Activated T-cell treated with anti-CD3 and anti-CD28 coated beads, Interleukin-2, amount 50 U/mL, for 24 hours (primary cell): ENCODE measurements around the gene LMCD1.

ENCODE experiments used
- DNase-seq: peaks from one replicate; pipeline ENCODE4 v3.0.0-alpha.2; 2020
- H3K27ac Mint-ChIP-seq: 2 replicates; pipeline ENCODE4 v1.8.0; 2020; ENCODE audit warnings: mild to moderate bottlenecking, mixed read lengths
- H3K27me3 Mint-ChIP-seq: 2 replicates; pipeline ENCODE4 v1.8.0; 2020; ENCODE audit warnings: mixed read lengths
- H3K36me3 Mint-ChIP-seq: 2 replicates; pipeline ENCODE4 v1.8.0; 2020; ENCODE audit warnings: low read depth, mixed read lengths
- H3K4me1 Mint-ChIP-seq: 2 replicates; pipeline ENCODE4 v1.8.0; 2020; ENCODE audit warnings: low read depth, mixed read lengths
- H3K4me3 Mint-ChIP-seq: 2 replicates; pipeline ENCODE4 v1.8.0; 2020; ENCODE audit warnings: mild to moderate bottlenecking, moderate library complexity, mixed read lengths
- H3K9me3 Mint-ChIP-seq: 2 replicates; pipeline ENCODE4 v1.8.0; 2020; ENCODE audit warnings: mixed read lengths

The LMCD1 gene

DNA sequence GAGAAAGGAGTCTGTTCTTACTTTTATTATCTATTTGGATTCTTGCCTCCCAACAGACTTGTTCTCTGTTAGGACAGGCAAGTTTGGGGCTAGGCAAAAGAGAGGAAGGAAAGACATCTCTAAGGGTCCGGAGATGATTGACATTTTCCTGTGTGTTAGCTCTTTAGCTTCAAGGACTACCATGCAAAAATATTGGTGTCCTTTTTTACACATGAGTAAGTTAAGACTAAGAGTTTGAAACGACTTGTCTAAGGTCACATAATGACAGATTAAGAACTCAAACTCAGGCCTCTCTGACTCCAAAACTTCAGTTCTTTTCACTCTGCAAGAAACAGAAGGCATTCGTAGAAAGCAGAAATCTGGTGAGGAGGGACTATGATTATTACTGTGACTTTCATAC lies 5.9 kb downstream of the LMCD1 start:
- Mint-ChIP-seq H3K27me3 (peaks cover 11% of the 10 kb centered on the region), H3K36me3 (no peaks in the 10 kb centered on the region), H3K4me1 (peaks cover 10% of the 10 kb centered on the region), H3K4me3 (no peak overlapping the region), H3K27ac (no peak overlapping the region), H3K9me3 (no peaks in the 10 kb centered on the region)
- DNase-seq: no peak

DNA sequence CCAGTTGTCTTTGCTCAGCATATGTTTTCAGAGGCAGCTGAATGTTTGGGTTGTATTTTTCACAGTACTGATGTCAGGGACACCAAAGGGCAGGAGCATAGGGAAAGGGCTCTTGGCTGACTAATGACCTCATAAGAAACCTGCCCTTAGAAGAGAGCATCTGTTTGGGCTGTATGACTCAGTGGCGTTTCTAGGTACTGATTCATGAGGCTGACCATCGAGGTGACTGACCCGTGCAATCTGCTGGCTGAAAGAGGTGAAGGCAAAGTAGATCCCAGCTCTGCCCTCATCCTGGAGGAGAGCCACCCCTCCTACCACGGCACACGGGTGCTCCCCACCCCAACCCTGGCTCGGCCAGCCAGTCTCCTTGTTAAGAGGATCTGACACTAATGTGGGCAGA lies 8.3 kb downstream of the LMCD1 start:
- DNase-seq: no peak
- no peaks in the 10 kb centered on the region for H3K9me3 Mint-ChIP-seq
- H3K4me3 Mint-ChIP-seq: no peak overlapping the region
- no peaks in the 10 kb centered on the region for H3K36me3 Mint-ChIP-seq
- no peak overlapping the region for H3K27ac Mint-ChIP-seq
- peaks cover 2% of the 10 kb centered on the region for H3K27me3 Mint-ChIP-seq
- no peaks in the 10 kb centered on the region for H3K4me1 Mint-ChIP-seq

DNA sequence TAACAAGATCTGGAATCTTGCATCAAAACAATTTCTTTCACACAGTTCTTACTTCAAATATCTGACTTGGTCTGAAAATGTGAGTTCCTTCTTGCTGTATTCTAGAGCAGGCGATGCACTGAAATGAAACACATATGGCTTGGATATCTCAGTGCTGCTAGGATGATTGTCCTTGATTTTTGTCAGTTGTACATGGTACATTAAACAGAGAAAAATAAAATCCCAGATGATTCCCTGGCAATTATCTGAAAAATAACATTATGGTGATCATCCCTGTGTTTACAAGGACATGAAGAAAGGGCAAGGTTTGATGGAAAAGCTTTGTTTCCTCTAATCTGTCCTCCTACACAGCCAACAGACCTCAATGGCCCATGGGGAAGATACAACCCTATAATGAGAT lies 10.6 kb downstream of the LMCD1 start:
- Mint-ChIP-seq H3K4me3 (no peak overlapping the region), H3K36me3 (no peaks in the 10 kb centered on the region), H3K9me3 (no peaks in the 10 kb centered on the region), H3K27me3 (peaks cover 8% of the 10 kb centered on the region), H3K27ac (no peak overlapping the region), H3K4me1 (no peaks in the 10 kb centered on the region)
- DNase-seq: no peak

DNA sequence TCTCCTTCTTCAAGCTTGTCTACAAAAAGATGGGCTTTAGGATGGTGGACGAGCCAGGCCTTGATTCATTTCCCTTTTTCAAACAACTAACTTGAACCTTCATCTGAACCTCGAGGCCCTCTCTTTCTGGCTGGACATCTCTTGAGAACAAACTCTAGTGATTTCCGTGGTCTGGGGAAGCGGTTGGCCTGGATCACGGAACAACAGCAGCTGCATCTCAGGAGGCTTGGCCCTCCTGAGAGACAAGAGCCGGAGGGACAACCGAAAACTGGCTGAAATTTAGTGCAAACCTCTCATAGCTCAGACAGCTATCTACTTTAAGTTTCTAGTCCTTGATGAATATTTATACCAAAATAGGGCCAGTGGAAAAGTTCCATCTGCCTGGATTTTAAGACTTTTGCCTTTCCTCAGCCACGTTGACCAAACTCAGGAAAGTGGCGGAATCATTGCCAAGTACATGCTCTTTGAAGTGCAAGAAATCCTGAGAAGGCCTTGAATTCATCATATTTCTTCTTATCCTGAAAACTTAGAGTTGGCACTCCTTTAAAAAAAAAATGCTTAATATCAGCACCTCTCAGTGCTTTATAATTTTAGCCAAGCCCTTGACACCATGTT lies 14.5 kb downstream of the LMCD1 start:
- H3K9me3 Mint-ChIP-seq: no peaks in the 10 kb centered on the region
- no peak for DNase-seq
- no peaks in the 10 kb centered on the region for H3K4me1 Mint-ChIP-seq
- no peak overlapping the region for H3K4me3 Mint-ChIP-seq
- peaks cover 8% of the 10 kb centered on the region for H3K27me3 Mint-ChIP-seq
- H3K27ac Mint-ChIP-seq: no peak overlapping the region
- no peaks in the 10 kb centered on the region for H3K36me3 Mint-ChIP-seq

DNA sequence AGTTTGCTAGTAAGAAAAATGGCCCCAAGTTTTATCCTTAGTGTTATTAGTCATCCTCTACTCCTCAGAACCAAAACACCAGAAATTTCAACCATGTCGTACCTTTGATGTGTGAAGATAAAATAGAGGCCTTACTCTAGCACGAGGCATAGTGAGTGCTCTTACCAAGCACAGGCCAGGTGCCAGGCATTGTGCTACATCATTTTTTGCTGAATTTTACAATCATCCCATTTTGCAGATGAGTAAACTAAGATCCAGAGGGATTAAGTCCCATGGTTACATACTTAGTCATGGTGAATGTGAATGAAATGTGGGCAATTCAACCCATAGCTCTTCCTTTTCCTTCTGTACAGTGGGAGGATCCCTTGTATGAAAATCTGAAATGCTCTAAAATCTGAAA lies 15.2 kb downstream of the LMCD1 start:
- H3K4me3 Mint-ChIP-seq: no peak overlapping the region
- H3K36me3 Mint-ChIP-seq: no peaks in the 10 kb centered on the region
- peaks cover 4% of the 10 kb centered on the region for H3K9me3 Mint-ChIP-seq
- H3K4me1 Mint-ChIP-seq: no peaks in the 10 kb centered on the region
- no peak for DNase-seq
- no peak overlapping the region for H3K27ac Mint-ChIP-seq
- peaks cover 13% of the 10 kb centered on the region for H3K27me3 Mint-ChIP-seq

DNA sequence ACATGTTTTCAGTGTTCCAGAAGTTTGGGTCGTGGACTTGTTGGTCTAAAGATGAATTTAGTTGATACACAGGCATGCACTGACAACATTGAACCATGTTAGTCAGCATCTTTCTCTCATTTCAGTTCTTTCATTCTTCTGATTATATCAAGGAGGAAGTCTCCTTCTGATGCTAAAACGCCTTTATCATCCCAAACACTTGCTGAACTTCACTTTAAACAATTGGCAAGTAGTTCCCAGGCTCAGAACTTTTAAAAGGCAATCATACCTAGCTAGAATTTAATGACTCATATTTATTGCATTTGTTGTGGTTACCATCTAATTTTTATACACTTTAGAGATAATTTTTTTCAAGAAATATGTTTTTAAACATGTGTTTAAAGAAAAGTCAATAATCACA lies 15.9 kb downstream of the LMCD1 start:
- no peak for DNase-seq
- Mint-ChIP-seq H3K27me3 (peaks cover 14% of the 10 kb centered on the region), H3K27ac (no peak overlapping the region), H3K4me3 (no peak overlapping the region), H3K4me1 (no peaks in the 10 kb centered on the region), H3K9me3 (peaks cover 4% of the 10 kb centered on the region), H3K36me3 (no peaks in the 10 kb centered on the region)

DNA sequence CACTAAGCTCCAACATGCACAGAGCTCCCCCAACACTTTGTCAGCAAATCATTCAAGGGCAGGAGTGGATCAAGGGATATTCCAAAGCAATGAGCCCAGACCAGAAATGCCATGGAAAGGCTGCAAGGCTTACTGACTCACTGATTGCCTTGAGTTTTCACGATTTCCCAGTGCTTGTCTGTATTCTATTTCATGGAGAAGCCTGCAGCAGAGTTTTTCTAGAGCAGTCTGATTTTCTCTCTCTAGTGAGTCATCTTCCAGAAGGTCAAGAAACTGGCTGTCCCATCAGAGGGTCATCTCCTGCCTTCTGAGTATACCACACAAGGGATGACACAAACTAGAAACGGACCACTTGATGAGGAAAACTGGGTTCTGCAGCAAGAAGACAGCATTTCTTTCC lies 16.5 kb downstream of the LMCD1 start:
- Mint-ChIP-seq H3K27me3 (peaks cover 18% of the 10 kb centered on the region), H3K4me3 (no peak overlapping the region), H3K36me3 (no peaks in the 10 kb centered on the region), H3K27ac (no peak overlapping the region), H3K4me1 (no peaks in the 10 kb centered on the region), H3K9me3 (peaks cover 4% of the 10 kb centered on the region)
- DNase-seq: no peak

DNA sequence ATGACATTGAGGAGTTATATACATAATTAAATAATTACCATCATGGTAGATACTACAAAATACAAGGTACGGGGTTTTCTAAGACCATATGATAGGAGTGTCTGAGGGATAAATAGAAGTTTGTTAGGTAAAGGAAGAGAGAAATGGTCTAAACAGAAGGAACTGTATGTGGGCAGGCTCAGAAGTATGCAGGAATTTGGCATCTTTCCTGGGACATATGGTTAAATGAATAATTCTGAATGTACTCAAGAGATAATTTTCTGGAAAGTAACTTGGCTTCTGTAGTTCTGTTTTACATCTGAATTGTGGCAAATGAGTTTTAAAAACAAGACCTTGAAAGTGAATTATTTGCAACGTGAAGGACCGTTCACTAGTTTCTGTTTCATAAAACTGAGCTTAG lies 17.5 kb downstream of the LMCD1 start:
- Mint-ChIP-seq H3K4me1 (no peaks in the 10 kb centered on the region), H3K4me3 (no peak overlapping the region), H3K9me3 (peaks cover 4% of the 10 kb centered on the region), H3K27ac (no peak overlapping the region), H3K36me3 (no peaks in the 10 kb centered on the region), H3K27me3 (peaks cover 21% of the 10 kb centered on the region)
- DNase-seq: no peak

DNA sequence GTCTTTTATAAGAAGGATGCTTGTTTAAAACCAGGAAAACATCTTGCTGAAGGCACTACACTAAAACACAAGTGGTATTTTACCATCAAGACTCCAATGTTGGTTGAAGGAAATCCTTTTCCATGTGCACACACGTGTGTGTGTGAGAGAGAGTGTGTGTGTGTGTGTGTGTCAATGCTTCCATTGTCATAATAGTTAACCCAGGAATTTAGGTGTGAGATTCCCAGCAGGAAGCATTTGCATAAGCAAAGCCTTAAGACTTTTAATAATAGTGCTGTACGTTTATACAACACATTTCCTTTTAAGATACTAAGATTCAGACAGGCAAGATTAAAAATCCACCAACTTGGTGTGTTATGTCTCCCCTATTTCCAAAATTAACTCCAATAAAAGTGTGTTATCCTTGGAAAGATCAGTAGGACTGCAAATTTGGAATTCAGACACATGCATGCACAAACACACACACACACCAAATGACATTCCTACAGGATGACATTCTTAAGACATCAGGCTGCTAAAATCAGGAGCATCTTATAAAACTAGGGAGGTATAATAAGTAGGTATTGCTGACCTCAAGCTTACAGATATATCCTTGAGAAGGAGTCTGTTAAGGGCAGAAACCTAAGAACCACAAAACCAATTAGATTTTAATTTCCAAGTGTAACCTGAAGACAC lies 18.3 kb downstream of the LMCD1 start:
- Mint-ChIP-seq H3K36me3 (no peaks in the 10 kb centered on the region), H3K27me3 (peaks cover 20% of the 10 kb centered on the region), H3K9me3 (peaks cover 4% of the 10 kb centered on the region), H3K4me1 (no peaks in the 10 kb centered on the region), H3K4me3 (no peak overlapping the region), H3K27ac (no peak overlapping the region)
- no peak for DNase-seq

DNA sequence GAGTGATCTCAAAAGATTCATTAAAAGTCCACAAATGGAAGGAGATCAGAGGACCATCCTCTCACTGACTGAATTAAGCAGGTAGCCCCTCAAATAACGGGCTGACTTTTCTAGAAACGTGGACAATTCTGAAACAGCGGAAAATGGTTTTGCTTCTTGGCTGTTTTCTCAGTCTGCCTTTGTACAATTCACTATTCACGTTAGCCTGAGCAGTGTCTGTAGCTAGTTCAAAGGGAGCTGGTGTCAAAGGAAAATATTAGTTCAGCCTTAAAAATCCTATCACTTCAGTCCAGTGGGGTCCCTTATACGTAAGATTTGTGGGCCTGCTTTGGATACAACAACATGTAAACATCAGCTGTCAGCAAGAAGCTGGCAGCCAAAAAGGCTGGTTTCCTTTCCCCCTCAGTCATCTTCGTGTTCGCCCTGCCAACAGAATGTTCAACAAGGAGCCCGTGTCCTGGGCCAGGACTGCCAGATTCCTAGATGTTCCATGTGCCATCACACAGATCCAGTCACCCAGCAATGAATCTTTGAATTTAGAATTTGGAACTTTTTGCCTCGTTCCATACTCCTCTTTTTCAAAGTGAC lies 19.3 kb downstream of the LMCD1 start:
- Mint-ChIP-seq H3K27ac (no peak overlapping the region), H3K36me3 (no peaks in the 10 kb centered on the region), H3K4me1 (no peaks in the 10 kb centered on the region), H3K9me3 (peaks cover 4% of the 10 kb centered on the region), H3K27me3 (peaks cover 14% of the 10 kb centered on the region), H3K4me3 (no peak overlapping the region)
- DNase-seq: no peak

DNA sequence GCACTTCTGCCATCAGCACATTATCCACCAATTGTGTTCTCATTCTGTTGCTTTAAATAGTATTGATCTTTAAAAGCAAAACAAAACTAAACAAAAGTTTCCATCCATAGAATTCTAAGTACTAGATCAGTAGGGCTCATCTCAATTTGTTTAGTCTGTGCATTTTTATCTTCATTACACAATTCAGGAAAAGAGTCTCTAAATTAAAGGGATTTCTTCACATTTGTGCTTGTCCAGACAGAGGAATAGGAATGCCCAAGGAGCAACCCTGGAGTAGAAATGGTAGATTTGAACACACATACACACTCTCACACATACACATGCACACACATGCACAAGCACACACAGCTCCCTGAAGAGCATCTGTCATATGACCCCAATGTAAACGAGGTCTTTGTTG lies 21.4 kb downstream of the LMCD1 start:
- Mint-ChIP-seq H3K4me3 (no peak overlapping the region), H3K9me3 (peaks cover 4% of the 10 kb centered on the region)

DNA sequence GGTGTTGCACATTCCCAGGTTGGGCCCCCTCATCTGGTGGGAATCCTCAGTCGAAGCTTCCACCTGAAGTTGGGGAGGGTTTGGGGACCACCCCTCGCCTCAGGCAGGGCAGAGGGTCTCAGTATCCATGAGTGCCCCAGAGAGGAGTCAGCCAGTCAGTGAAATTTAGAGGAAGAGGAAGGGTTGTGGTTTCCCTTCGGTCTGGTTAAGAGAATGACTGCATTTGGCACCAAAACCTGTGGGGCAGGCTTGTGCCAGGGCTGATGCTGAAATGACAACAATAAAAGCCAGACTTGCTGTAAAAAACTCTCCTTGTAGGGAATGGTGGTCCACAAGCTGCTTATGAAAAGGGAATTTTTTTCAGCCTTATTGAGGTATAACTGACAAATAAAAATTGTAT lies 22.6 kb downstream of the LMCD1 start:
- H3K4me1 Mint-ChIP-seq: no peaks in the 10 kb centered on the region
- no peaks in the 10 kb centered on the region for H3K36me3 Mint-ChIP-seq
- H3K27me3 Mint-ChIP-seq: peaks cover 14% of the 10 kb centered on the region
- DNase-seq: no peak
- H3K4me3 Mint-ChIP-seq: no peak overlapping the region
- H3K27ac Mint-ChIP-seq: no peak overlapping the region
- H3K9me3 Mint-ChIP-seq: peaks cover 4% of the 10 kb centered on the region

More for the DNA sequence above, 21.4 kb downstream of the LMCD1 start:
- H3K27ac Mint-ChIP-seq: no peak overlapping the region
- no peaks in the 10 kb centered on the region for H3K36me3 Mint-ChIP-seq
- peaks cover 14% of the 10 kb centered on the region for H3K27me3 Mint-ChIP-seq
- H3K4me1 Mint-ChIP-seq: no peaks in the 10 kb centered on the region
- no peak for DNase-seq

DNA sequence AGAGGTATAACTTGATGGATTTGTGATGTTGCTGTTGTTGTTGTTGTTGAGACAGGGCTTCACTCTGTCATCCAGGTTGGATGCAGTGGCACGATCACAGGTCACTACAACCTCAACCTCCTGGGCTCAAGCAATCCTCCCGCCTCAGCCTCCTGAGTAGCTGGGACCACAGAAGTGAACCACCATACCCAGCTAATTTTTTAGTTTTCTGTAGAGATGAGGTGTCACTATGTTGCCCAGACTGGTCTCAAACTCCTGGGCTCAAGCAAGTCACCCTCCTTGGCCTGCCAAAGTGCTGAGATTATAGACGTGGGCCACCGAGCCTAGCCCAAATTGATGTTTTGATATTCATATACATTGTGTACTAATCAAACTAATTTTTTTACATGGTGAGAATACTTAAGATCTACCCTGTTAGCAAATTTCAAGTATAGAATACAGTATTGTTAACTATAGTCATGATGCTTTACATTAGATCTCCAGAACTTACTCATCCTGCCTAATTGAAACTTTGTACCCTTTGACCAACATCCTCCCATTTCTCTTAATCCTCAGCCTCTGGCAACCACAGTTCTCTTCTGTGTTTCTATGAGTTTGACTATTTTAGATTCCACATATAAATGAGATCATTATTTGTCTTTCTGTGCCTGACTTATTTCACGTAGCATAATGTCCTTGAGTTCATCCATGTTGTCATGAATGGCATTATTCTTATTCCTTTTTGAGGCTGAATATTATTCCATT lies 23.2 kb downstream of the LMCD1 start:
- no peak for DNase-seq
- Mint-ChIP-seq H3K9me3 (peaks cover 4% of the 10 kb centered on the region), H3K36me3 (no peaks in the 10 kb centered on the region), H3K27ac (no peak overlapping the region), H3K4me1 (no peaks in the 10 kb centered on the region), H3K27me3 (peaks cover 14% of the 10 kb centered on the region), H3K4me3 (no peak overlapping the region)

DNA sequence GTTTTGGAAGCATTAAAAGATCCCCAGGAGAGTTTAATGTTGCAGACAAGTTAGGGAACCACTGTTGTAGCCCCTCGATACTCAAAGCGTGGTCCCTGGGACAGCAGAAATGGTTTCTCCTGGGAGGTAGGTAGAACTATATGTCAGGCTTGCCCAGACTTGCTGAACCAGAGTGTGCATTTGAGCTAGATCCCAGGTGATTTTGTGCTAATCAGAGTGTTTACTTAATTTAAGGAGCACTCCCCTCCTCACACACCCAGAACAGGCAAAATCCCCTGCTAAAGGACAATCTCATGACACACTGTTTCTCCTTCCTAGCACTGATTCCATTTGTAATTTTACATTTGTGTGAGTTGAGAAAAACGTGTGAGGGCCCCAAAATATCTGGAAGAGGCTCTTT lies 24.3 kb downstream of the LMCD1 start:
- Mint-ChIP-seq H3K36me3 (no peaks in the 10 kb centered on the region), H3K9me3 (peaks cover 4% of the 10 kb centered on the region), H3K4me3 (no peak overlapping the region), H3K27ac (no peak overlapping the region), H3K4me1 (no peaks in the 10 kb centered on the region), H3K27me3 (peaks cover 14% of the 10 kb centered on the region)
- DNase-seq: no peak

DNA sequence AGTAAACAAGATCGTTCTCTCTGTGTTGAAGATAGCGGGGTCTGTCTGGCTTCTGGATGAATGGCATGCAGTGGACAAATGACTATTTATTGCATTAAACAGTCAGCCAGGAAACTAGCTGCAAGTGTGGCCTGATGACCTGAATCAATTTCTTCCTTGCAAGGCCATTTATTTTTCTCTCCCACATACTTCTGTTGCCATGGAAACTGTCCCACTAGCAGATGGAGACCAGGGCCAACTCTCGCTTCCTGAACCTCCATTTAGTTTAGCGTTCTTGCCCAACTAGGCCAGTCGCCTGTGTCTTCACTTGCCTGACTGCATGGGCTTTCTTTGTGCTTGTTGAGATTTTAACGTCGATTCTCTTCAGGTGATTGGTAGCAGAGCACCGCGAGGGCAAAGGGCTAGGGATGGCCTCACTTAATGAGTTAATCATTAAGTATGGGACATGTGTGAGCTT lies 27.6 kb downstream of the LMCD1 start:
- DNase-seq: no peak
- Mint-ChIP-seq H3K27ac (no peak overlapping the region), H3K27me3 (peaks cover 5% of the 10 kb centered on the region), H3K36me3 (no peaks in the 10 kb centered on the region), H3K4me1 (no peaks in the 10 kb centered on the region), H3K9me3 (no peaks in the 10 kb centered on the region), H3K4me3 (no peak overlapping the region)
